Measurements from ENCODE around the gene YIF1A.

The YIF1A gene

GRCh38 chr11:66288671-66289547, at the start of gene YIF1A:
Gene YIF1A, minus strand, starts transcription at chr11:66289143. Its CDS starts 158 bp downstream, at chr11:66288985.
- peak; percentile 98 for DNase-seq (ENCODE audit: low read depth)

- no peak for DNase-seq (ENCODE audit: low read depth)
Measured at GRCh38 chr11:66337103-66337899, 48.4 kb upstream of the YIF1A start.

GRCh38 chr11:66336234-66337102, 47.5 kb upstream of the YIF1A start, which contains the start of gene RIN1:
Gene RIN1, minus strand, starts transcription at chr11:66336434. Its CDS starts 32 bp downstream, at chr11:66336402.
- DNase-seq (ENCODE audit: low read depth) = no peak

- no peak for DNase-seq (ENCODE audit: low read depth)
Measured at GRCh38 chr11:66335531-66336233, 46.7 kb upstream of the YIF1A start.

- no peak for DNase-seq (ENCODE audit: low read depth)
Measured at GRCh38 chr11:66334605-66335442, 45.9 kb upstream of the YIF1A start.

GRCh38 chr11:66333896-66334604, 45.1 kb upstream of the YIF1A start:
- no peak for DNase-seq (ENCODE audit: low read depth)

GRCh38 chr11:66333220-66333877, 44.4 kb upstream of the YIF1A start:
- no peak for DNase-seq (ENCODE audit: low read depth)

GRCh38 chr11:66332371-66333219, 43.7 kb upstream of the YIF1A start:
- no peak for DNase-seq (ENCODE audit: low read depth)

GRCh38 chr11:66331542-66332370, 42.8 kb upstream of the YIF1A start:
- no peak for DNase-seq (ENCODE audit: low read depth)

- DNase-seq (ENCODE audit: low read depth) = no peak
Measured at GRCh38 chr11:66330931-66331330, 42.0 kb upstream of the YIF1A start.

GRCh38 chr11:66329165-66329673, 40.3 kb upstream of the YIF1A start:
- no peak for DNase-seq (ENCODE audit: low read depth)

- peak; percentile 67 for DNase-seq (ENCODE audit: low read depth)
Measured at GRCh38 chr11:66328302-66329144, 39.6 kb upstream of the YIF1A start.

- no peak for DNase-seq (ENCODE audit: low read depth)
Measured at GRCh38 chr11:66328031-66328301, 39.0 kb upstream of the YIF1A start.

GRCh38 chr11:66327171-66328030, 38.5 kb upstream of the YIF1A start:
- DNase-seq (ENCODE audit: low read depth) = no peak

Measured in stimulated activated CD4-positive, alpha-beta T cell treated with anti-CD3 and anti-CD28 coated beads, Interleukin-2, amount 100 ng/mL, for 4 hours (primary cell).